Esophagus mucosa (tissue), 1 donor: Measurements from ENCODE around the gene CENPX. TPM values are rescaled to one million over a fixed set of nuclear protein-coding genes. Genes with fewer than 3 reads are reported as not detected.

Experiments
- ATAC-seq: fragments of 200-7000 bp; cut with Tn5 transposase; one replicate; pipeline ENCODE4 v1.9.1; 2020
- total RNA-seq: library from RNA; stranded (reverse); gene quantifications from one replicate; pipeline ENCODE4 v1.2.4, GENCODE V29; 2023
- donor health status: DM: yes; HTN: yes; CAD: no.

The CENPX gene
- total RNA-seq, 1 donor from 2014 or later: 71.8 TPM

GRCh38 chr17:82055023-82055964, 32.6 kb upstream of the CENPX start:
- no peak for ATAC-seq

GRCh38 chr17:82054351-82055022, 31.8 kb upstream of the CENPX start:
- no peak for ATAC-seq

- ATAC-seq: no peak
Observed at GRCh38 chr17:82053556-82054263, 31.0 kb upstream of the CENPX start.

GRCh38 chr17:82053130-82053529, 30.5 kb upstream of the CENPX start:
- ATAC-seq: no peak

GRCh38 chr17:82052638-82053059, 30.0 kb upstream of the CENPX start:
- ATAC-seq: no peak

GRCh38 chr17:82051776-82052637, 29.3 kb upstream of the CENPX start, which contains the start of the genes GPS1 and RFNG:
GPS1 (plus strand) TSS chr17:82051898; CDS start chr17:82051932, 34 bp downstream.
RFNG (minus strand) TSS chr17:82051811; CDS start chr17:82051766, 45 bp downstream.
- ATAC-seq: peak; percentile 42

- ATAC-seq: peak; percentile 4
Observed at GRCh38 chr17:82050761-82051641, 28.3 kb upstream of the CENPX start.

GRCh38 chr17:82050152-82050760, 27.6 kb upstream of the CENPX start:
- no peak for ATAC-seq

GRCh38 chr17:82049521-82049971, 26.9 kb upstream of the CENPX start:
- no peak for ATAC-seq

- ATAC-seq: no peak
Observed at GRCh38 chr17:82049106-82049505, 26.4 kb upstream of the CENPX start.

- ATAC-seq: no peak
Observed at GRCh38 chr17:82048571-82048971, 25.9 kb upstream of the CENPX start.

- ATAC-seq: no peak
Observed at GRCh38 chr17:82047914-82048570, 25.4 kb upstream of the CENPX start.

- ATAC-seq: no peak
Observed at GRCh38 chr17:82047379-82047778, 24.7 kb upstream of the CENPX start.

- ATAC-seq: no peak
Observed at GRCh38 chr17:82046903-82047302, 24.2 kb upstream of the CENPX start.

- ATAC-seq: no peak
Observed at GRCh38 chr17:82045936-82046484, 23.3 kb upstream of the CENPX start.

GRCh38 chr17:82043507-82043906, 20.8 kb upstream of the CENPX start:
- no peak for ATAC-seq

- peak; percentile 13 for ATAC-seq
Observed at GRCh38 chr17:82042649-82043048, 20.0 kb upstream of the CENPX start.

GRCh38 chr17:82041144-82041814, 18.6 kb upstream of the CENPX start:
- ATAC-seq: no peak
